H1 (cell line): ENCODE results near the gene GRM8. TPM values are rescaled to one million over a fixed set of nuclear protein-coding genes. Genes with fewer than 3 reads are reported as not detected.

Experiments used
- EGR1 ChIP-seq: IDR thresholded peaks from 2 replicates; pipeline ENCODE4 v1.6.1; 2011; ENCODE audit warnings: low read depth, low read length, borderline replicate concordance
- polyA plus RNA-seq, 7 experiments: library from polyadenylated mRNA; depleted of rRNA in 3 of 7; stranded (reverse) in 5 of 7; unstranded in 2 of 7; fragments of >200 nt in 5 of 7; fragments of 200-250 nt in 2 of 7; gene quantifications; 1 replicate in 5 of 7; 2 replicates in 1 of 7; 4 replicates in 1 of 7; pipeline versions ENCODE4 v1.2.1 to v1.2.3, GENCODE V29; 2011 to 2013; ENCODE audit warnings: missing spikeins in 2 of 7, mixed read lengths in 2 of 7
- total RNA-seq: library from RNA; stranded (reverse); fragmentation: NEBNext Ultra II Directional; extraction: Animal tissue kit (Norgen Biotek cat#: 25700); gene quantifications from 2 replicates; pipeline ENCODE4 v1.2.1, GENCODE V29; 2021

The GRM8 gene
- total and polyA plus RNA-seq, 2 of the 8 experiments (the other 6 are each of a cell fraction or from before 2014, with no cell fraction given), result 2.6 to 2.8 TPM

DNA sequence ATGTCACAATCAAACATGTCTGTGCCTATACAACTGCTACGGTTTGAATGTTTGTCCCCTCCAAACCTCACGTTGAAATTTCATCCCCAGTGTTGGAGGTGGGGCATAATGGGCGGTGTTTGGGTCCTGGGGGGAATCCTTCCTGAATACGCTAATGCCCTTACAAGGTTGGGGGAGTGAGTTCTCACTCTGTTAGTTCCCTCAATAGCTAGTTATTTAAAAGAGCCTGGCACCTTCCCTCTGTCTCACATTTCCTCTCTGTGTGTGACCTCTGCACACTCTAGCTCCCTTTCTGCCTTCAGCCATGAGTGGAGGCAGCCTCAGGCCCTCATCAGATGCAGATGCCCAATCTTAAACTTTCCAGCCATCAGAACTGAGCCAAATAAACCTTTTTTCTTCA lies 129.5 kb downstream of the GRM8 start (continued):
- TF ChIP-seq EGR1, result no peak
